GM19035 (cell line): ENCODE results near the gene STK35.
"Not testable (repeated sequence)": the region's sequence is repeated elsewhere in the genome, so short reads cannot be mapped to it uniquely, and the experiment has no call there.

ENCODE experiments used
- ATAC-seq: cut with Tn5 transposase; IDR thresholded peaks from one replicate; pipeline ENCODE4 v1.9.1; 2021; ENCODE audit not compliant: unreplicated experiment

The STK35 gene

DNA sequence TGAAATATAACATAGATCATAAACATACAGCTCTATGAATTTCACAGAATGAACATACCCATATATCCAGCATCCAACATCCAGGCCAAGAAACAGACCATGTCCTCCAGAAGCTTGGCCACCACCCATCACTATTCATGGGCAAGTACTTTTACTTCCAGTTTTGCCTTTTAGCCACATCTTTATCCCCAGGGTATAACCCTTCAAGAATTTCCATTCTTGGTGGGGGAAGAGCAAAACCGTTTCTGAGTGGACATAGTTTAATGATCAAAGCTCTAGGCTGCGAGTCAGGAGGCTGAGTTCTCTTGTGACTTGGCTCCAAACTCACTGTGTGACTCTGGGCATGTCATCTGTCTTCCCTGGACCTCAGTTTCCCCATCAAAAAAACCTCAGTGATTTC, 78.3 kb downstream of the STK35 start:
- ATAC-seq: no peak

DNA sequence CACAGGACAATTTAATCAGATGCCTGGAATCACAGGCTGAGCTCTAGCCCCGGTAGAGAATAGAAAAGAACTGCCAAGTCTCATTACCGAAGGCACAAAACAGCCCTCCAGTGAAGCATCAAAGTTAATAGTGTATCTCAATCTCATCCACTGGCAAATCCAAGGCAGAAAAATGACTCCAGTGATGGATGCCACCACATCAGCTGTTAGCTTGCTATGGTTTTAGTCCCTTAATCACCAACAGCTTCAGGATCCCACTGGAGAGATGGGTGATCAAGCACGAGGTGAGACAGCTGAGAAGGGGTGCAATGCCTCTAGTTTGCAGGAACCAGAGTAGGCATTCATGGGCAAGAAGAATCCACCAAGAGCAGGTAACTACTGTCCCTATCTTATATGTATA, 81.8 kb downstream of the STK35 start:
- no peak for ATAC-seq

DNA sequence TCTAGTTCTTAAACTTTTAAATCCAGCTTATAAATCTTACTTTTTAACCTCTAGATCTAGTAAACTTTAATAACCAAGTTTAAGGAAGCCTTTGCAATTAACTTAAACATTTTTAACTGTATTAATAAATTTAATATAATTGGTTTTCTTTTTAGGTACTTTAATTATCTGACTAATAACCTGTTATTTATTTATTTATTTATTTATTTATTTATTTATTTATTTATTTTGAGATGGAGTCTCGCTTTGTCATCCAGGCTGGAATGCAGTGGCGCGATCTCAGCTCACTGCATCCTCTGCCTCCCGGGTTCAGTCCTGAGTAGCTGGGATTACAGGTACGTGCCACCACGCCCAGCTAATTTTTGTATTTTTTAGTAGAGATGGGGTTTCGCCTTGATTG, 83.3 kb downstream of the STK35 start:
- ATAC-seq: not testable (repeated sequence)

DNA sequence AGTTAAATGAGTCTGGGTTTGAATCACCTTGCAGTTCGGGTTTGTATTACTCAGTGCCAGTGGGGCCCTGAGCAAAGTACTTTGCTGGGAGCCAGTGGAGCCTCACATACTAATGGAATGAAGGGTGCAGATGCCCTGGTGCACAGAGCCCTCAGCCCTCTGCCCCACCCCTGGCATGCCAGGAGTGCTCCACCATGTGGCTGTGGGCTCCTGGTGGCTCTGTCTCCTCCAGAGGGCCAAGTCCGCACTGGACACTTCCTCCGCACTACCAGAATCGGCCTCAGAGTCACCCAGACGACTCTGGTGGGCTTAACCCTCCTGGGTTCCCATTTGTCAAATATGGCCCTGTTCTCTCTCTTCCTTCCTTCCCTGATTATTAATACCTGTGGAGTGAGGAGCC, 94.0 kb downstream of the STK35 start:
- no peak for ATAC-seq

GRCh38 chr20:2197166-2197565, 95.5 kb downstream of the STK35 start:
- no peak for ATAC-seq
